Mucosa of stomach (tissue), 1 donor: ENCODE measurements around the gene TUBGCP6.

Source experiments
- H3K27me3 ChIP-seq: one replicate; pipeline ENCODE4 v1.7.0; 2013; ENCODE audit warnings: mild to moderate bottlenecking, low read length; ENCODE audit not compliant: control insufficient read depth, insufficient read depth
- H3K36me3 ChIP-seq: one replicate; pipeline ENCODE4 v1.7.0; 2013; ENCODE audit warnings: low read length; ENCODE audit not compliant: control insufficient read depth, insufficient read depth
- H3K4me1 ChIP-seq: one replicate; pipeline ENCODE4 v1.7.0; 2013; ENCODE audit warnings: mild to moderate bottlenecking, low read length; ENCODE audit not compliant: control insufficient read depth, insufficient read depth
- H3K4me3 ChIP-seq: one replicate; pipeline ENCODE4 v1.7.0; 2013; ENCODE audit warnings: low read length
- H3K9ac ChIP-seq: one replicate; pipeline ENCODE4 v1.7.0; 2013; ENCODE audit warnings: mild to moderate bottlenecking, low read length, moderate library complexity
- H3K9me3 ChIP-seq: one replicate; pipeline ENCODE4 v1.7.0; 2013; ENCODE audit warnings: mild to moderate bottlenecking, low read length, moderate library complexity; ENCODE audit not compliant: control insufficient read depth
- donor health status: Pancreatic carcinoma.

The TUBGCP6 gene

GRCh38 chr22:50186761-50187523 is 57.9 kb downstream of the TUBGCP6 start:
- Histone ChIP-seq H3K4me1 (peaks cover 78% of the 10 kb centered on the region), H3K9ac (peak overlapping the region; percentile 61), H3K4me3 (peak overlapping the region; percentile 18)

GRCh38 chr22:50186181-50186714 is 58.6 kb downstream of the TUBGCP6 start:
- Histone ChIP-seq H3K27me3 (no peaks in the 10 kb centered on the region), H3K36me3 (no peaks in the 10 kb centered on the region), H3K9ac (peak overlapping the region; percentile 61), H3K4me3 (peak overlapping the region; percentile 18), H3K4me1 (peaks cover 71% of the 10 kb centered on the region), H3K9me3 (no peaks in the 10 kb centered on the region)

More at GRCh38 chr22:50186761-50187523, 57.9 kb downstream of the TUBGCP6 start:
- Histone ChIP-seq H3K9me3 (no peaks in the 10 kb centered on the region), H3K27me3 (no peaks in the 10 kb centered on the region), H3K36me3 (no peaks in the 10 kb centered on the region)

- H3K9ac ChIP-seq, result peak within 1 kb of the TSS; percentile 69
- H3K9me3 ChIP-seq, result no peaks in the 10 kb centered on the region
- H3K36me3 ChIP-seq, result no peaks in the 10 kb centered on the region
- H3K4me3 ChIP-seq, result peak within 1 kb of the TSS; percentile 18
- no peaks in the 10 kb centered on the region for H3K27me3 ChIP-seq
- peaks cover 64% of the 10 kb centered on the region for H3K4me1 ChIP-seq
Measured at GRCh38 chr22:50185375-50186087, 59.3 kb downstream of the TUBGCP6 start, which contains the start of gene TRABD. TRABD (plus strand) TSS chr22:50185913; CDS start chr22:50193061, 7,148 bp downstream.

- Histone ChIP-seq H3K9ac (peak overlapping the region; percentile 69), H3K27me3 (no peaks in the 10 kb centered on the region), H3K9me3 (no peaks in the 10 kb centered on the region), H3K4me1 (peaks cover 58% of the 10 kb centered on the region), H3K4me3 (no peak overlapping the region), H3K36me3 (no peaks in the 10 kb centered on the region)
Measured at GRCh38 chr22:50184902-50185374, 59.9 kb downstream of the TUBGCP6 start.

GRCh38 chr22:50184004-50184901 is 60.6 kb downstream of the TUBGCP6 start:
- no peak overlapping the region for H3K9ac ChIP-seq
- no peaks in the 10 kb centered on the region for H3K9me3 ChIP-seq
- H3K27me3 ChIP-seq, result no peaks in the 10 kb centered on the region
- H3K4me1 ChIP-seq, result peaks cover 51% of the 10 kb centered on the region
- H3K4me3 ChIP-seq, result no peak overlapping the region
- H3K36me3 ChIP-seq, result no peaks in the 10 kb centered on the region

- Histone ChIP-seq H3K36me3 (no peaks in the 10 kb centered on the region), H3K27me3 (peaks cover 4% of the 10 kb centered on the region), H3K9ac (no peak overlapping the region), H3K4me1 (peaks cover 43% of the 10 kb centered on the region), H3K9me3 (no peaks in the 10 kb centered on the region), H3K4me3 (no peak overlapping the region)
Measured at GRCh38 chr22:50183141-50183971, 61.5 kb downstream of the TUBGCP6 start.

- Histone ChIP-seq H3K9me3 (no peaks in the 10 kb centered on the region), H3K36me3 (no peaks in the 10 kb centered on the region), H3K9ac (no peak overlapping the region), H3K4me3 (no peak overlapping the region), H3K27me3 (peaks cover 5% of the 10 kb centered on the region), H3K4me1 (peaks cover 42% of the 10 kb centered on the region)
Measured at GRCh38 chr22:50182176-50183081, 62.4 kb downstream of the TUBGCP6 start.

- Histone ChIP-seq H3K9me3 (no peaks in the 10 kb centered on the region), H3K4me3 (no peak overlapping the region), H3K9ac (no peak overlapping the region), H3K27me3 (peaks cover 5% of the 10 kb centered on the region), H3K36me3 (no peaks in the 10 kb centered on the region), H3K4me1 (peaks cover 32% of the 10 kb centered on the region)
Measured at GRCh38 chr22:50180727-50181521, 63.9 kb downstream of the TUBGCP6 start.

- H3K4me1 ChIP-seq, result peaks cover 29% of the 10 kb centered on the region
- H3K36me3 ChIP-seq, result no peaks in the 10 kb centered on the region
- no peak overlapping the region for H3K4me3 ChIP-seq
- H3K9ac ChIP-seq, result no peak overlapping the region
- no peaks in the 10 kb centered on the region for H3K9me3 ChIP-seq
- peaks cover 5% of the 10 kb centered on the region for H3K27me3 ChIP-seq
Measured at GRCh38 chr22:50179937-50180726, 64.7 kb downstream of the TUBGCP6 start.
